HepG2 (cell line): ENCODE measurements around the gene RNF5. TPM values are rescaled to one million over a fixed set of nuclear protein-coding genes. Genes with fewer than 3 reads are reported as not detected.

Experiments used
- ATAC-seq: fragments of 200-7000 bp; cut with Tn5 transposase; 3 replicates; pipeline ENCODE4 v1.9.1; 2020; ENCODE audit warnings: mild to moderate bottlenecking, moderate library complexity
- BruUV-seq: library from RNA; stranded (reverse); fragments of 400-500 nt; replicated peaks from 2 replicates; lab custom pipeline; 2021; lab: Mats Ljungman, UMichigan
- CTCF ChIA-PET: fragments of 300-600 bp; formaldehyde crosslinking; extraction: SDS; loops from one replicate; lab custom pipeline; 2021; ENCODE audit warnings: low total read pairs, inconsistent platforms, low intra/inter-chr PET ratio; lab: Yijun Ruan, JAX
- POLR2A ChIA-PET: fragments of 350-600 bp; sonication (Branson Sonifier 250); formaldehyde crosslinking; loops from one replicate; lab custom pipeline; 2020; ENCODE audit warnings: antibody characterized with exemption, inconsistent platforms; lab: Yijun Ruan, JAX
- DNase-seq: peaks from one replicate; pipeline ENCODE4 v3.0.0-alpha.2; 2015; ENCODE audit warnings: low spot score
- FAIRE-seq: peaks from 3 replicates; lab custom pipeline; 2011; peaks lifted over from hg19 to GRCh38; lab: Jason Lieb, UNC
- H2AFZ ChIP-seq: one replicate; pipeline ENCODE4 v1.6.1; 2011; ENCODE audit warnings: low read length, inconsistent platforms
- H3K27ac ChIP-seq: fragments of 300-600 bp; 3 replicates; pipeline ENCODE4 v1.8.0; 2011; ENCODE audit warnings: mixed run types, mild to moderate bottlenecking, mixed read lengths, low read length, inconsistent platforms; ENCODE audit not compliant: insufficient read depth; ENCODE audit errors: extremely low read length
- H3K27me3 ChIP-seq, 2 experiments: fragments of 200-600 bp in 1 of 2; 2 replicates in 1 of 2; 3 replicates in 1 of 2; pipeline versions ENCODE4 v1.6.0 to v1.8.0; 2011; ENCODE audit warnings: low read length in 2 of 2, mild to moderate bottlenecking in 2 of 2, moderate library complexity in 2 of 2, inconsistent platforms in 1 of 2; ENCODE audit not compliant: insufficient read depth in 2 of 2, control insufficient read depth in 1 of 2
- H3K36me3 ChIP-seq, 2 experiments: fragments of 200-600 bp in 1 of 2; replicated peaks in 1 of 2; 2 replicates in 1 of 2; 3 replicates in 1 of 2; pipeline versions ENCODE4 v1.5.1 to v1.8.0; 2011; ENCODE audit warnings: low read length in 2 of 2, inconsistent platforms in 1 of 2; ENCODE audit not compliant: insufficient read depth in 2 of 2, control insufficient read depth in 1 of 2
- H3K4me1 ChIP-seq: 2 replicates; pipeline ENCODE4 v1.5.1; 2012; ENCODE audit warnings: low read length, inconsistent platforms; ENCODE audit not compliant: insufficient read depth
- H3K4me2 ChIP-seq: 2 replicates; pipeline ENCODE4 v1.6.0; 2011; ENCODE audit warnings: low read depth, low read length, inconsistent platforms
- H3K4me3 ChIP-seq, 3 experiments: fragments of 200-600 bp in 1 of 3; sonication (generic), shearing (Covaris generic) in 1 of 3; replicated peaks in 1 of 3; 2 replicates each; pipeline ENCODE4 v1.5.1; 2011 to 2016; ENCODE audit warnings: low read length in 3 of 3, inconsistent platforms in 2 of 3, low read depth in 2 of 3, mild to moderate bottlenecking in 2 of 3, control low read depth in 1 of 3, mixed read lengths in 1 of 3; ENCODE audit not compliant: insufficient read depth in 1 of 3
- H3K79me2 ChIP-seq: one replicate; pipeline ENCODE4 v1.6.1; 2011; ENCODE audit warnings: low read length, inconsistent platforms; ENCODE audit not compliant: insufficient read depth
- H3K9ac ChIP-seq: 2 replicates; pipeline ENCODE4 v1.6.0; 2011; ENCODE audit warnings: mild to moderate bottlenecking, low read depth, low read length, inconsistent platforms; ENCODE audit not compliant: insufficient read depth
- H3K9me3 ChIP-seq: 2 replicates; pipeline ENCODE4 v1.5.1; 2012; ENCODE audit warnings: mild to moderate bottlenecking, low read length
- H4K20me1 ChIP-seq: 2 replicates; pipeline ENCODE4 v1.6.0; 2011; ENCODE audit warnings: inconsistent platforms, mild to moderate bottlenecking, low read length, moderate library complexity; ENCODE audit not compliant: insufficient read depth
- ATRX ChIP-seq: sonication (generic); formaldehyde crosslinking; IDR thresholded peaks from 2 replicates; pipeline ENCODE4 v1.4.0; 2020; ENCODE audit warnings: missing genetic modification reagents, borderline replicate concordance
- KAT2B ChIP-seq: fragments of 150-350 bp; IDR thresholded peaks from 2 replicates; pipeline ENCODE4 v1.6.1; 2014; ENCODE audit warnings: low read depth, low read length, borderline replicate concordance
- NR1H2 ChIP-seq: sonication (generic); formaldehyde crosslinking; IDR thresholded peaks from 2 replicates; pipeline ENCODE4 v1.8.1; 2022; ENCODE audit warnings: low read depth, missing genetic modification reagents, borderline replicate concordance
- PAX8 ChIP-seq: sonication (generic); formaldehyde crosslinking; IDR thresholded peaks from 2 replicates; pipeline ENCODE4 v1.8.0; 2022; ENCODE audit warnings: mild to moderate bottlenecking, missing genetic modification reagents, borderline replicate concordance
- PITX1 ChIP-seq: sonication (generic); formaldehyde crosslinking; IDR thresholded peaks from 2 replicates; pipeline ENCODE4 v1.5.1; 2020; ENCODE audit warnings: mild to moderate bottlenecking, missing genetic modification reagents
- RBFOX2 ChIP-seq: fragments of 200-400 bp; formaldehyde crosslinking; IDR thresholded peaks from 2 replicates; pipeline ENCODE4 v1.6.1; 2017; ENCODE audit warnings: low read depth, mild to moderate bottlenecking, low read length
- SALL1 ChIP-seq: sonication (generic); formaldehyde crosslinking; IDR thresholded peaks from 2 replicates; pipeline ENCODE4 v1.8.0; 2022; ENCODE audit warnings: mild to moderate bottlenecking, missing genetic modification reagents
- ZMYM2 ChIP-seq: sonication (generic); formaldehyde crosslinking; IDR thresholded peaks from 2 replicates; pipeline ENCODE4 v1.8.0; 2022; ENCODE audit warnings: mild to moderate bottlenecking, missing genetic modification reagents
- ZNF121 ChIP-seq: sonication (generic); formaldehyde crosslinking; IDR thresholded peaks from 2 replicates; pipeline ENCODE4 v1.5.0; 2020; ENCODE audit warnings: mild to moderate bottlenecking, missing genetic modification reagents
- ZNF17 ChIP-seq: sonication (generic); formaldehyde crosslinking; IDR thresholded peaks from 2 replicates; pipeline ENCODE4 v1.5.0; 2020; ENCODE audit warnings: mild to moderate bottlenecking, missing genetic modification reagents
- ZNF3 ChIP-seq: IDR thresholded peaks from 2 replicates; pipeline ENCODE4 v1.7.0; 2017; ENCODE audit warnings: inconsistent platforms
- ZNF557 ChIP-seq: sonication (generic); formaldehyde crosslinking; IDR thresholded peaks from 2 replicates; pipeline ENCODE4 v1.4.0; 2020; ENCODE audit warnings: missing genetic modification reagents
- ZNF577 ChIP-seq: sonication (generic); formaldehyde crosslinking; IDR thresholded peaks from 2 replicates; pipeline ENCODE4 v1.4.0; 2020; ENCODE audit warnings: mild to moderate bottlenecking, low read depth, missing genetic modification reagents, borderline replicate concordance
- WGBS: methylation state at CpG from one replicate; pipeline ENCODE4 v1.1.6; 2017; ENCODE audit warnings: low lambda C conversion rate; 5-methylcytosine and 5-hydroxymethylcytosine counted together
- in situ Hi-C: cut with HindIII; loops from 2 replicates; pipeline ENCODE4 v1.10.0; 2017; ENCODE audit warnings: low pct_unique_long_range_greater_than_20kb; ENCODE audit not compliant: extremely low pct_ligation_motif_present
- intact Hi-C: fragments of 100-400 bp; cut with micrococcal nuclease; formaldehyde crosslinking; loops from one replicate; pipeline ENCODE4 v1.10.0; 2022; ENCODE audit not compliant: unreplicated experiment
- polyA plus RNA-seq, 8 experiments: library from polyadenylated mRNA; depleted of rRNA in 3 of 8; stranded (reverse) in 7 of 8; unstranded in 1 of 8; fragments of >200 nt; fragmentation: Illumina TruSeq in 4 of 8; extraction: Trizol in 4 of 8; gene quantifications; 2 replicates each; pipeline versions ENCODE4 v1.2.1 to v1.2.3, GENCODE V29; 2011 to 2016; ENCODE audit warnings: low read depth in 4 of 8, missing spikeins in 1 of 8, mixed read lengths in 1 of 8; ENCODE audit not compliant: insufficient read depth in 1 of 8
- total RNA-seq, 5 experiments: library from RNA; depleted of rRNA; stranded (reverse); fragments of >200 nt; fragmentation: Illumina TruSeq; extraction: Trizol; gene quantifications; 2 replicates each; pipeline ENCODE4 v1.2.3, GENCODE V29; 2016; ENCODE audit warnings: low read depth in 1 of 5
- TF ChIP-seq, protein P1 (sequence below): sonication (generic); formaldehyde crosslinking; IDR thresholded peaks from 2 replicates; pipeline ENCODE4 v1.4.0; 2020; ENCODE audit warnings: missing genetic modification reagents
- TF ChIP-seq, protein P2 (sequence below): sonication (generic); formaldehyde crosslinking; IDR thresholded peaks from 2 replicates; pipeline ENCODE4 v1.4.0; 2020; ENCODE audit warnings: missing genetic modification reagents

RNF5 gene
- total and polyA plus RNA-seq, 2 of the 13 experiments (the other 11 are each of a cell fraction or from before 2014, with no cell fraction given): 98.0 to 131 TPM

DNA sequence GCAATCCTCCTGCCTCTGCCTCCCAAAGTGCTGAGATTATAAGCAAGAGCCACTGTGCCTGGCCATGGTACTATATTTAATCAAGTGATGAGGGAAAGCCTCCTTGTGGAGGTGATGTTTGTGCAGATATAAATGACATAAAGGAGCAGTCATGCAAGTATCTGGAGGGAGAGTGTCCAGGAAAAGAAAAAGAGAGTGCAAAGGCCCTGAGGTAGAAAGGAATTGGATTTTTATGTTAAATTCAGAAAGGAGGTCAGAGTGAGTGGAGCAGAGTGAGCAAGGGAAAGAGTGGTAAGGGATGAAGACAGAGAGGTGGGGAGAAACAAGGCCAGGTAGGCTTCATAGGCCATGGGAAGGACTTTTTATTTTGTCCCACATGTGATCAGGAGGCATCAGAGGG, 40.8 kb upstream of the RNF5 start:
- intact Hi-C loops: no loop called here
- Histone ChIP-seq H3K4me2 (no peak overlapping the region), H3K4me1 (peaks cover 43% of the 10 kb centered on the region), H3K27ac (no peak overlapping the region), H2AFZ (no peak overlapping the region), H3K9ac (no peak overlapping the region), H3K9me3 (no peaks in the 10 kb centered on the region), H3K36me3 (no peaks in the 10 kb centered on the region), H3K27me3 (peaks cover 1 to 6% of the 10 kb centered on the region in 2 experiments; a peak in 2 of 5 replicates), H3K4me3 (no peak overlapping the region), H3K79me2 (no peaks in the 10 kb centered on the region), H4K20me1 (no peaks in the 10 kb centered on the region)
- CTCF ChIA-PET: no interaction called here
- DNase-seq (no peak), ATAC-seq (no peak), FAIRE-seq (no peak)
- in situ Hi-C loops: no loop called here
- TF ChIP-seq PAX8 (CRISPR knock-in tag) (no peak), KAT2B (no peak)
- POLR2A ChIA-PET: interaction anchor here (0.7 to 1.1 kb wide), 2 partner anchors 9 to 46 kb away, joined by 3 to 5 read pairs; partner anchors contain the start of gene ATF6B
- BruUV-seq: no TSS peak

DNA sequence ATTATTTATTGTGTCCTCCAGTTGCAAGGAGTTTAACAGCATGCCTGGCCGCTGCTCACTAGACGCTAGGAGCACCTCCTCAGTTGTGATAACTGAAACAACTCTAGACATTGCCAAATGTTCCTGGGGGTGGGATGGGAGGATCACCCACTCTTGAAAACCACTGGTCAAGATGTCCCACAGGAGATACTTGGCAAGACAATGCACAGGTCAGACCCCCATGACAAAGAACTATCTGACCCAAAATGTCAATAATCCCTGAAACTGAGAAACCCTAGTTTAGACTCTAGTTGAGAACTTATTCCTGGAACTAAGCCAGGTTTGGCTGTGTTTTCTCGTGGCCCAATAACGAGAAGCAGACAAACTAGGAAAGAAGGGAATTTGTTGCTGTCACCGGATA, 38.6 kb upstream of the RNF5 start:
- CTCF ChIA-PET: no interaction called here
- in situ Hi-C loops: no loop called here
- TF ChIP-seq ZNF577 (CRISPR knock-in tag) (no peak), ZNF121 (no peak), ZNF557 (CRISPR knock-in tag) (no peak), ZNF3 (CRISPR knock-in tag) (no peak), ZMYM2 (CRISPR knock-in tag) (no peak), NR1H2 (CRISPR knock-in tag) (no peak), SALL1 (CRISPR knock-in tag) (no peak), ZNF17 (CRISPR knock-in tag) (no peak), PITX1 (no peak), RBFOX2 (no peak), ATRX (CRISPR knock-in tag) (no peak)
- TF ChIP-seq, protein P1, sequence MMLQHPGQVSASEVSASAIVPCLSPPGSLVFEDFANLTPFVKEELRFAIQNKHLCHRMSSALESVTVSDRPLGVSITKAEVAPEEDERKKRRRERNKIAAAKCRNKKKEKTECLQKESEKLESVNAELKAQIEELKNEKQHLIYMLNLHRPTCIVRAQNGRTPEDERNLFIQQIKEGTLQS (CRISPR knock-in tag): no peak
- TF ChIP-seq, protein P2, sequence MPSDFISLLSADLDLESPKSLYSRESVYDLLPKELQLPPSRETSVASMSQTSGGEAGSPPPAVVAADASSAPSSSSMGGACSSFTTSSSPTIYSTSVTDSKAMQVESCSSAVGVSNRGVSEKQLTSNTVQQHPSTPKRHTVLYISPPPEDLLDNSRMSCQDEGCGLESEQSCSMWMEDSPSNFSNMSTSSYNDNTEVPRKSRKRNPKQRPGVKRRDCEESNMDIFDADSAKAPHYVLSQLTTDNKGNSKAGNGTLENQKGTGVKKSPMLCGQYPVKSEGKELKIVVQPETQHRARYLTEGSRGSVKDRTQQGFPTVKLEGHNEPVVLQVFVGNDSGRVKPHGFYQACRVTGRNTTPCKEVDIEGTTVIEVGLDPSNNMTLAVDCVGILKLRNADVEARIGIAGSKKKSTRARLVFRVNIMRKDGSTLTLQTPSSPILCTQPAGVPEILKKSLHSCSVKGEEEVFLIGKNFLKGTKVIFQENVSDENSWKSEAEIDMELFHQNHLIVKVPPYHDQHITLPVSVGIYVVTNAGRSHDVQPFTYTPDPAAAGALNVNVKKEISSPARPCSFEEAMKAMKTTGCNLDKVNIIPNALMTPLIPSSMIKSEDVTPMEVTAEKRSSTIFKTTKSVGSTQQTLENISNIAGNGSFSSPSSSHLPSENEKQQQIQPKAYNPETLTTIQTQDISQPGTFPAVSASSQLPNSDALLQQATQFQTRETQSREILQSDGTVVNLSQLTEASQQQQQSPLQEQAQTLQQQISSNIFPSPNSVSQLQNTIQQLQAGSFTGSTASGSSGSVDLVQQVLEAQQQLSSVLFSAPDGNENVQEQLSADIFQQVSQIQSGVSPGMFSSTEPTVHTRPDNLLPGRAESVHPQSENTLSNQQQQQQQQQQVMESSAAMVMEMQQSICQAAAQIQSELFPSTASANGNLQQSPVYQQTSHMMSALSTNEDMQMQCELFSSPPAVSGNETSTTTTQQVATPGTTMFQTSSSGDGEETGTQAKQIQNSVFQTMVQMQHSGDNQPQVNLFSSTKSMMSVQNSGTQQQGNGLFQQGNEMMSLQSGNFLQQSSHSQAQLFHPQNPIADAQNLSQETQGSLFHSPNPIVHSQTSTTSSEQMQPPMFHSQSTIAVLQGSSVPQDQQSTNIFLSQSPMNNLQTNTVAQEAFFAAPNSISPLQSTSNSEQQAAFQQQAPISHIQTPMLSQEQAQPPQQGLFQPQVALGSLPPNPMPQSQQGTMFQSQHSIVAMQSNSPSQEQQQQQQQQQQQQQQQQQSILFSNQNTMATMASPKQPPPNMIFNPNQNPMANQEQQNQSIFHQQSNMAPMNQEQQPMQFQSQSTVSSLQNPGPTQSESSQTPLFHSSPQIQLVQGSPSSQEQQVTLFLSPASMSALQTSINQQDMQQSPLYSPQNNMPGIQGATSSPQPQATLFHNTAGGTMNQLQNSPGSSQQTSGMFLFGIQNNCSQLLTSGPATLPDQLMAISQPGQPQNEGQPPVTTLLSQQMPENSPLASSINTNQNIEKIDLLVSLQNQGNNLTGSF (CRISPR knock-in tag): no peak

More for the DNA sequence above, 38.6 kb upstream of the RNF5 start:
- Histone ChIP-seq H3K9me3 (no peaks in the 10 kb centered on the region), H2AFZ (no peak overlapping the region), H3K79me2 (no peaks in the 10 kb centered on the region), H3K4me1 (peaks cover 44% of the 10 kb centered on the region), H3K27me3 (no peaks in the 10 kb centered on the region), H3K9ac (no peak overlapping the region), H3K27ac (no peak overlapping the region), H3K4me2 (no peak overlapping the region), H3K4me3 (no peak overlapping the region), H3K36me3 (no peaks in the 10 kb centered on the region), H4K20me1 (no peaks in the 10 kb centered on the region)
- FAIRE-seq (no peak), DNase-seq (no peak), ATAC-seq (no peak)
- POLR2A ChIA-PET: interaction anchor here (0.7 to 1.5 kb wide), 3 partner anchors 9 to 1138 kb away, joined by 3 to 4 read pairs (median 4); partner anchors contain the start of genes FKBPL and PRRT1
- BruUV-seq: no TSS peak
- WGBS: 42% methylated on average over 5 of the region's 5 CpGs
- intact Hi-C loops: no loop called here
